Non-pigmented ciliary epithelial cell (primary cell): ENCODE measurements around the gene RPP40.
"Not testable (repeated sequence)": the region's sequence is repeated elsewhere in the genome, so short reads cannot be mapped to it uniquely, and the experiment has no call there.

ENCODE experiments used
- DNase-seq: peaks from one replicate; pipeline ENCODE4 v3.0.0-alpha.2; 2010; ENCODE audit warnings: low read depth

RPP40 gene

GRCh38 chr6:5014072-5014561 is 10.3 kb upstream of the RPP40 start:
- DNase-seq = no peak

- no peak for DNase-seq
These were observed 8.7 kb upstream of the RPP40 start for GRCh38 chr6:5012519-5012918.

- DNase-seq = no peak
These were observed 7.5 kb upstream of the RPP40 start for GRCh38 chr6:5011346-5011745.

GRCh38 chr6:5007531-5007930 is 3.7 kb upstream of the RPP40 start:
- DNase-seq = no peak

GRCh38 chr6:5006222-5006621 is 2.4 kb upstream of the RPP40 start:
- no peak for DNase-seq

- not testable (repeated sequence) for DNase-seq
These were observed 1.2 kb upstream of the RPP40 start for GRCh38 chr6:5005038-5005433.

GRCh38 chr6:5004373-5005037 is 668 bp upstream of the RPP40 start:
- DNase-seq = no peak

GRCh38 chr6:4999586-4999985 is 4.3 kb downstream of the RPP40 start:
- DNase-seq = no peak

- DNase-seq = no peak
These were observed 6.0 kb downstream of the RPP40 start for GRCh38 chr6:4997862-4998261.

- no peak for DNase-seq
These were observed 9.1 kb downstream of the RPP40 start for GRCh38 chr6:4994741-4995140.

- no peak for DNase-seq
These were observed 16.4 kb downstream of the RPP40 start for GRCh38 chr6:4987432-4987831.

GRCh38 chr6:4986999-4987398 is 16.8 kb downstream of the RPP40 start:
- DNase-seq = no peak

- DNase-seq = no peak
These were observed 20.5 kb downstream of the RPP40 start for GRCh38 chr6:4983322-4983721.

- no peak for DNase-seq
These were observed 22.1 kb downstream of the RPP40 start for GRCh38 chr6:4981761-4982160.

GRCh38 chr6:4979426-4979825 is 24.4 kb downstream of the RPP40 start:
- no peak for DNase-seq

- DNase-seq = no peak
These were observed 26.4 kb downstream of the RPP40 start for GRCh38 chr6:4977468-4977867.

GRCh38 chr6:4975506-4975905 is 28.3 kb downstream of the RPP40 start:
- DNase-seq = no peak

GRCh38 chr6:4974962-4975361 is 28.9 kb downstream of the RPP40 start:
- no peak for DNase-seq

- DNase-seq = no peak
These were observed 29.7 kb downstream of the RPP40 start for GRCh38 chr6:4973982-4974745.

- DNase-seq = no peak
These were observed 30.4 kb downstream of the RPP40 start for GRCh38 chr6:4973415-4973814.

- no peak for DNase-seq
These were observed 31.4 kb downstream of the RPP40 start for GRCh38 chr6:4972438-4972837.

- DNase-seq = no peak
These were observed 32.0 kb downstream of the RPP40 start for GRCh38 chr6:4971851-4972250.

GRCh38 chr6:4970739-4971395 is 33.0 kb downstream of the RPP40 start:
- no peak for DNase-seq
